HG02642 (cell line): ENCODE data around the gene RSPH3.

ENCODE experiments used
- ATAC-seq: cut with Tn5 transposase; IDR thresholded peaks from one replicate; pipeline ENCODE4 v1.9.1; 2021; ENCODE audit warnings: mild to moderate bottlenecking; ENCODE audit not compliant: unreplicated experiment, poor library complexity

The RSPH3 gene

DNA sequence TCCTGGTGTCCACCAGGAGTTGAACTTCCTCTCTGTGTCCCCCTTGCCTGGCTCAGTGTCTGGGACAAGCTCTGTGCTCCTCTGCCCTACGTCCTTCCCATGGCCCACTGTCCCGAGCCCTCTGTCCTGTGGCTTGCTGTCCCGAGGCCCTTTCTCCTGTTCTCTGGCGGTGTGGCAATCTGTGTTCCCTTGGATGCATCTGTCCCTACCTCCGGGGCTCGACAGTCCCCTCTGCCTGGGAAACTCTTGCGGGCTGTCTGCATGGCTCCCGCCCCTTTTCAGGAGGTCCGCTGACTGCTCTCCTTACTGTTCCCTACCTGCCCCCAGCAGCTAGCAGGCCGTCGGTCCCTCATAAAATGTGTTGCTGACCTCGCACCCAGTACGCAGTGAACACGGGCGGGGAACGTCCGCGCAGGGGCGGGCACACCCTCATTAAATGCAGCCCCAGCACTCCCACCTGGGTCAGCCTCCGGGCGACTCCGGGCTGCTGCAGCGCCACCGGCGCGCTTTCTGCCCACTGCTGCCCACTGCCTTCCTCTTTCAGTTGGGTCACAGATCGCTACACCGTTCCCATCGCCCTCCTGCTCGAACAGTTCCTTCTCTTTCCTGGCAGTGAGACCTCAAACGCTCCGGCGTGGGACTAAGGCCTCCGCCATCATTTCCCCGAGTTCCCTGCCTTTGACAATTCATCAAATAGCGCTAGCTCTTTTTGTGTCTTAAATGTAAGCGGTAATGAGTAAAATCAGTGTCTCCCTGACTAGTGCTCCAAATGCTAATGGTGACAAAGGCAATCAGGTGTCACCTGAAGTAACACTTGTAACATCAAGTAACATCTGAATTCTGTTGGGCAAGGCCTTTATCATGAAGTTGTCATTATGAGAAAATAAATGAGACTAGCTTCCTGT, 60.5 kb downstream of the RSPH3 start:
- no peak for ATAC-seq

DNA sequence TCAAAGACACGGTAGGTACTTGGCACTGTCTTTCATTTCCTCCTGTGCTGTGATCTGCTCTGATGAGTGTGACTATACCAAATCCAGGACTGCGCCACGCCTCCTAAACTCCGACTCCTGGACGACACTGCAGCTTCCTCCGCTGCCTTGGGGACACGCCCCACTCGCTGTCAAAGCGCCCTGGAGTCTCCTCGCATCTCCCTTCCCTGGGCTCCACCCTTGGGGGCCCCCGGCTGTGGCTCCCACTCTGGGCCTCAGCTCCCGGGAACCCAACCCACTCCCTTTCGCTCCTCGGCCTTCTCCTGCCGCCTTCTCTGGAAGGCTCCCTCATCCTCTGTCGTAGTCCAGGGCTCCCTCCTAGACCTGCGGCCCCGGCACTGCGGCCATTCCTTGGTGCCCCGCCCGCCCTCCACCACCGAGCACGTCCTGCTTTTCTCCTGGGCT, 61.2 kb downstream of the RSPH3 start:
- ATAC-seq: no peak

DNA sequence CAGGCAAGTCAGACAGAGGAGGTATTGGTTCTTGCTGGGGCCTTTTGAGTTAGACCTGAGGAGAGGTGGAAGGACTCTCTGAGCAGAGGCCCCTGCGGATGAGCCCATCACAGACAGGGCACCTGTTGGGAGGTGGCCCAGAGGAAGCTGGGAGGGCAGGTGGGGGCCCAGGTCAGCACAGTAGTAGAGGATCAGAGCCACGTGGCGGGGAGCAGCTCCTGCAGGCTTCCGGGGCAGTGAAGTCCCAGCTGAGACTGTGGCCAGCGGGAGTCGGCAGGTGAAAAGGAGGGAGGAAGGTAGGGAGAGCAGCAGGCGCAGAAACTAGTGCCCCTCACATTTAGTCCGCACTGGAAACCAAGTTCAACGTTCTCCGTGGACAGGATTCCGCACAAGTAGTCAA, 61.8 kb downstream of the RSPH3 start:
- ATAC-seq: no peak

DNA sequence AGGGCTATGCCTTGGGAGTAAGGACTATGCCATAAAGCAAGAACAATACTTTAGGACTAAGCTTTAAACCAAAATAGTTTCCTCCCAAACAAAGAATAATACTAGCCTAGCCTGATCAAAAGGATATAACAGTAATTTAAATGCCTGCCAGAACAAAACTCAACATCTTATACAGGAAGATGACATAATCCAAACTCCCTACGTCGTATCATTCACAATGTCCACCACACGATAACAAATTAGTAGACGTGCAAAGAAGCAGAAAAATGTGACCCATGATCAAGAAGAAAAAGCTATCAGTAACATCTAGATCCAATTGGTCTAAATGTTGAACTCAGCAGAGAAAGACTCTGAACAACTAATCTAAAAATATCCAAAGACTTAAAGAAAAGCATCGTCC, 65.8 kb downstream of the RSPH3 start:
- ATAC-seq: no peak

DNA sequence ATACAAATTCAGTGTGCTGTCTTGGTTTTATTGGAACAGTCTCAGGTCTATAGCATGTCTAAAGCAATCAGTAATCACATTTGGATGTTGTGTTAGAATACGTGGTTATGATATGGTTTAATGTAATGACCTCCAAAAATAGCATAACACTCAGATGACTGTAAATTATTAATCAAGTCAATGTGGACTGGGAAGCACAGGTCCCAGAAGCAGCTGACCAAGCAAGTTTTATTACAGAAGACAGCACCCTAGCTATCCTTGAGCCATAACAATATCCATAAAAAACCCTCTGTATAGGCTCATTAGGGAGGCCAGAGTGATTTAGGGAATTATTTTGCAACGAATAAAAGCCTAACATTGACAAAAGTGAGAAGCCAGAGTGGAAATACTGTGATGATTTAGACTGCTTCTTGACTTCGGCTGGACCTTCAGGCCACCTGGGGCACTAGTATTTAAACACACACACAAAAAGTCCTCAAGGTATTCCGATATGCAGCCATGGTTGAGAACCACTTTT, 66.9 kb downstream of the RSPH3 start:
- no peak for ATAC-seq

DNA sequence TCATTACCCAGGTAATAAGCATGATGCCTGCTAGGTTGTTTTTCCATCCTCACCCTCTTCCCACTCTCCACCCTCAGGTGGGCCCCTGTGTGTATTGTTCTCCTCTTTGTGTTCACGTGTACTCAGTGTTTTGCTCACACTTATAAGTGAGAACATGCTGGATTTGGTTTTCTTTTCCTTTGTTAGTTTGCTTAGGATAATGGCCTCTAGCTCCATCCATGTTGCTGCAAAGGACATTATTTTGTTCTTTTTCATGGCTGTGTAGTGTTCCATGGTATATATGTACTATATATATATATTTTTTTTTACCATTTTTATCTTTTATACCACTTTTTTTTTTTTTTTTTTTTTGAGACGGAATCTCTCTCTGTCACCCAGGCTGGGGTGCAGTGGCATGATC, 71.9 kb downstream of the RSPH3 start:
- ATAC-seq: no peak

DNA sequence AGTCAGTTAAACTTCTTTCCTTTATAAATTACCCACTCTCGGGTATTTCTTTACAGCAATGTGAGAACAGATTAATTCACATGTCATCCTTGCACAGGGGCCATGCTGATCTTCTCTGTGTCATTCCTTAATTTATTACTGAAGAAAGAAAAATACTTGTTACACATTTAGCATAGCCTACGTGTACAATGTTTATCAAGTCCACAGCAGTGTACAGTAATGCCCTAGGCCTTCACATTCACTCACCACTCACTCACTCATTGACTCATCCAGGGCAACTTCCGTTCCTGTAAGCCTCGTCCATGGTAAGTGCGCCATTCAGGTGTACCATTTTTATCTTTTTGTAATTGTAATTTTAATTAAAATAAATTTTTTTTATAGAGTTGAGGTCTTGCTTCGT, 73.6 kb downstream of the RSPH3 start:
- ATAC-seq: no peak

DNA sequence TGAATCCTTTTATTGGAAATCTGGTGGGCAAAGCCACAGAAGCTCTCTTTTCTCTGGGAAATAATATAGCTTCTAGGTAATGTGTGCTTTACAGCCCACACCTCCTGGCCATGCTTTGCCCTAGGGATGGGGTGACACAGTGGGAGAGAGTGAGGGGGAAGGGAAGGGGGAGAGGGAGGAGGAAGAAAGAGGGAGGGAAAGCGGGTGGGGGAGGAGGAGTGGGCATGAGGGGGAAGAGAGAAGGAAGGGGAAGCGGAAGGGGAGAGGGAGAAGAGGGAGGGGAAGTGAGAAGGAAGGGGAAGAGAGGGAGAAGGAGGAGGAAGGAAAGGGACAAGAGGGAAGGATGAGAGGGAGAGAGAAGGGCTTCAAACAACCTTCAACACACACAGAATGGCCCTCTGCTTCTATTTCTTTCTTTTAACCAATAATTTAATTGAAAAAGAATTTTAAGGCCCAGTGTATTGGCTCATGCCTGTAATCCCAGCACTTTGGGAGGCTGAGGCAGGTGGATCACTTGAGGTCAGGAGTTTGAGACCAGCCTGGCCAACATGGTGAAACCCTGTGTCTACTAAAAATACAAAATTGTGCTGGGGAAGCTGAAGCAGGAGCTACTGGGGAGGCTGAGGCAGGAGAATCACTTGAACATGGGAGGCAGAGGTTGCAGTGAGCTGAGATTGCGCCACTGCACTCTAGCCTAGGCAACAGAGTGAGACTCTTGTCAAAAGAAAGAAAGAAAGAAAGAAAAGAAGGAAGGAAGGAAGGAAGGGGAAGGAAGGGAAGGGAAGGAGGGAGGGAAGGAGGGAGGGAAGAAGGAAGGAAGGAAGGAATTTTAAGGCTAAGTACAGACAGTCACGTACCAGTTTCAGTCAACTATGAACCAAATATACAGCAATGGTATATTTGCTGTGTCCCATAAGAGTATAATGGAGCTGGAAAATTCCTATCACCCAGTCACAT, 75.2 kb downstream of the RSPH3 start:
- no peak for ATAC-seq

DNA sequence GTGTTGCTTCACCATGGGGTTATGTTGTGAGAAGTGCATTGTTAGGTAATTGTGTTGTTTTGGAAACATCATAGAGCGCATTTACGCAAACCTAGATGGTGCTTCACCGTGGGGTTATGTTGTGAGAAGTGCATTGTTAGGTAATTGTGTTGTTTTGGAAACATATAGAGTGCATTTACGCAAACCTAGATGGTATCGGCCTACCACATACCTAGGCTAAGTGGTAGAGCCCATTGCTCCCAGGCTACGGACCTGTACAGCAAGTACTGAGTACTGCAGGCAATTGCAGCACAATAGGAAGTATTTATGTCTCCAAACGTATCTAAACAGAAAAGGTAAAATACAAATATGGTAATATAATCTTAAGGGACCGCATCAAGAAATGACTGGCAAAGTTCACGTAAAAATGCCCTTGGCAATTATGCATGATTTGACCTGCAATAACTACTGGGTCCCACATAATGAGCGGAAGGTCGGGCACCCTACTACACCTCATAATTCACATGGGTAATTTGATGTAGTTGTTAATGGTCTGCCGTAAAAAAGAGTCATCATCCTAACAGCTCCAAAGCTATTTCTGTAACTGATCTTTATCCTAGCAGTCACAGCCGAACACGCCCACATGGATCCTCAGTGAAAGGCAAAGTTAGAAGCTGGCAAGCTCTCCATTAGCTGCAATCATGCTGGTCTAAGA, 76.0 kb downstream of the RSPH3 start:
- ATAC-seq: no peak
